Measurements from ENCODE around the gene FEZ2. TPM values are rescaled to one million over a fixed set of nuclear protein-coding genes. Genes with fewer than 3 reads are reported as not detected.

FEZ2 gene
- total RNA-seq, 2 experiments from 2014 or later = 10.3 to 11.8 TPM

DNA sequence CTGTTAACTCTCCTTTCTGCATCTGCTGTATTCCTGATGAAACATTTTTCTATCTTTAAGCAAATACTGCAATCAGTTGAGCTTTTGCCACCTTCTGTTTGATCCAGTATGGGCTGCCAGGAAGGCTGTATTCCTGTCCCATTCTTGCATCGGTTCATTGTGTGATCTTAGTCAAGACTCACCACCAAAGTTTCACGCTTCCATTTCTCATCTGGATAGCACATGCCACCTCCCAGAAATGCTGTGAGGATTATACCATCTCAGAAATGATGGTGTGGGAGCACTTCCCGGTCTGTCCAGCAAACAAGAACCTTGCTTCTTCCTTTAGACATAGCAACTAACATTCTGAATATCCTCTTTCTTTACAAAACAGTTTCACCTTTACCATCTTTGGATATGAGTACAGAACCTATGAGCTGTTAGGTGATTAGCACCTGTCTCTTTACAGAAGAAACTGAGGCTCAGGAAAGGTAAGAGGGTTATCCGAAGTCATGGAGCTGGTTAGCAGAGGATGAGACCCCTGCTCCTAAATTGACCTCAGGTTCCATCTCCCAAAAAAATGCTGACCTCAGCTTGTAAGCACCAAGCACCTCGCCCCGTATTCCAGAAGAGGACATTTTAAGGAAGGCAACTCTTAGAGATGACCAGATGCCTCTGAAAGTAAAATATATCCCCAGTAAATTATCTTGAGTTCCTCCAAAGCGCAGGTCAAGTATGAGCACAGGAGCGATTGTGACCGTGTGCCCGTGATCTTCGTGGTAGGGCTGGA lies 56.8 kb downstream of the FEZ2 start:
- Mint-ChIP-seq H3K27me3 (no peaks in the 10 kb centered on the region), H3K4me1 (ENCODE audit: low read depth) (no peaks in the 10 kb centered on the region), H3K27ac (no peak overlapping the region), H3K9me3 (no peaks in the 10 kb centered on the region), H3K4me3 (no peak overlapping the region), H3K36me3 (ENCODE audit: low read depth) (peaks cover 14% of the 10 kb centered on the region)
- POLR2A ChIA-PET = no interaction called here
- TF ChIP-seq, protein P1, sequence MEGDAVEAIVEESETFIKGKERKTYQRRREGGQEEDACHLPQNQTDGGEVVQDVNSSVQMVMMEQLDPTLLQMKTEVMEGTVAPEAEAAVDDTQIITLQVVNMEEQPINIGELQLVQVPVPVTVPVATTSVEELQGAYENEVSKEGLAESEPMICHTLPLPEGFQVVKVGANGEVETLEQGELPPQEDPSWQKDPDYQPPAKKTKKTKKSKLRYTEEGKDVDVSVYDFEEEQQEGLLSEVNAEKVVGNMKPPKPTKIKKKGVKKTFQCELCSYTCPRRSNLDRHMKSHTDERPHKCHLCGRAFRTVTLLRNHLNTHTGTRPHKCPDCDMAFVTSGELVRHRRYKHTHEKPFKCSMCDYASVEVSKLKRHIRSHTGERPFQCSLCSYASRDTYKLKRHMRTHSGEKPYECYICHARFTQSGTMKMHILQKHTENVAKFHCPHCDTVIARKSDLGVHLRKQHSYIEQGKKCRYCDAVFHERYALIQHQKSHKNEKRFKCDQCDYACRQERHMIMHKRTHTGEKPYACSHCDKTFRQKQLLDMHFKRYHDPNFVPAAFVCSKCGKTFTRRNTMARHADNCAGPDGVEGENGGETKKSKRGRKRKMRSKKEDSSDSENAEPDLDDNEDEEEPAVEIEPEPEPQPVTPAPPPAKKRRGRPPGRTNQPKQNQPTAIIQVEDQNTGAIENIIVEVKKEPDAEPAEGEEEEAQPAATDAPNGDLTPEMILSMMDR (IDR thresholded peaks at IDR 0.05) = no peak
- CTCF ChIA-PET = interaction anchor here (2.1 kb wide), 1 partner anchor 15 kb away, joined by 8 read pairs; no protein-coding TSS in a partner anchor
- intact Hi-C loops (cut with micrococcal nuclease) = no loop called here
- no peak for ATAC-seq
- DNase-seq = no peak

DNA sequence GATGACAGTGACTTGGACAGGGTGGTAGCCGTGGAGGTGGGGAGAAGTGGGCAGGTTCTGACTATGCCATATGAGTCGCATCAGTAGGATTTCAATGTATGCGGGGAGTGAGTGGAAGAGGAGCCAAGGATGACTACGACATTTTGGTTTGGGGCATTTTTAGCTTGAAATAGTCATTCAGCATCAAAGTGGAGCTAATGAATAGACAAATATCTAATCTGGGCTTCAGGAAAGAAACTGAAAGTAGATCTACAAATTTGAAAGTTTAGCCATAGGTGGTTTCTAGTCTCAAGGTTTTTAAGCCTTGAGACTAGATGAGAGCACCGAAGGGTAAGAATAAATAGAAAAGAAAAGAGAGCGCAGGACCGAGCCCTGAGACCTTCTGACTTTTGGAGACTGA lies 58.3 kb downstream of the FEZ2 start:
- TF ChIP-seq, protein P1 (IDR thresholded peaks at IDR 0.05) = no peak
- ChIA-PET POLR2A (no interaction called here), CTCF (no interaction called here)
- DNase-seq = no peak
- intact Hi-C loops (cut with micrococcal nuclease) = no loop called here
- H3K9me3 Mint-ChIP-seq = no peaks in the 10 kb centered on the region
- H3K27me3 Mint-ChIP-seq = no peaks in the 10 kb centered on the region
- no peak for ATAC-seq
- H3K4me3 Mint-ChIP-seq = no peak overlapping the region
- H3K4me1 Mint-ChIP-seq (ENCODE audit: low read depth) = no peaks in the 10 kb centered on the region
- peaks cover 13% of the 10 kb centered on the region for H3K36me3 Mint-ChIP-seq (ENCODE audit: low read depth)
- no peak overlapping the region for H3K27ac Mint-ChIP-seq

DNA sequence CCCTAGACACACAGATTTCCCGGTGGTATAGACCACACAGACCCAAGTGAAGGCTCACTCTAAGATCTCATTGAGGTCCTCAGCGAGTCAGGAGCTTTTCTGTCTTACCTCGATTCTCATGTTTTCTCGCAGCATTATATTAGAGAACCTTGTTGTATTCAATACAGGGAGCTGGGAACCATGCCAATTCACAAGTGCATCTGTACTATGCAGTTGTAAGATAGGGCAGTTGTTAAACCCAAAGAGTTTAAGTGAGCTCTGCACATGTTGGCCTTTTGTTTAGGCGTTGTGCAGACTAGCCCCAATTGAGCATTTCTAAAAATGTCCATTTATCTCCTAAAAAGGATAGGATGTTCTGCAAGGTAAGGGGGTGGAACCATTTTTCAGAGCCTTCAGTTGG lies 59.6 kb downstream of the FEZ2 start:
- H3K36me3 Mint-ChIP-seq (ENCODE audit: low read depth) = peaks cover 13% of the 10 kb centered on the region
- H3K4me3 Mint-ChIP-seq = no peak overlapping the region
- intact Hi-C loops (cut with micrococcal nuclease) = no loop called here
- H3K27me3 Mint-ChIP-seq = no peaks in the 10 kb centered on the region
- no peak overlapping the region for H3K27ac Mint-ChIP-seq
- TF ChIP-seq, protein P1 (IDR thresholded peaks at IDR 0.05) = no peak
- no peak for ATAC-seq
- H3K9me3 Mint-ChIP-seq = no peaks in the 10 kb centered on the region
- CTCF ChIA-PET = no interaction called here
- H3K4me1 Mint-ChIP-seq (ENCODE audit: low read depth) = no peaks in the 10 kb centered on the region
- no peak for DNase-seq
- POLR2A ChIA-PET = no interaction called here

DNA sequence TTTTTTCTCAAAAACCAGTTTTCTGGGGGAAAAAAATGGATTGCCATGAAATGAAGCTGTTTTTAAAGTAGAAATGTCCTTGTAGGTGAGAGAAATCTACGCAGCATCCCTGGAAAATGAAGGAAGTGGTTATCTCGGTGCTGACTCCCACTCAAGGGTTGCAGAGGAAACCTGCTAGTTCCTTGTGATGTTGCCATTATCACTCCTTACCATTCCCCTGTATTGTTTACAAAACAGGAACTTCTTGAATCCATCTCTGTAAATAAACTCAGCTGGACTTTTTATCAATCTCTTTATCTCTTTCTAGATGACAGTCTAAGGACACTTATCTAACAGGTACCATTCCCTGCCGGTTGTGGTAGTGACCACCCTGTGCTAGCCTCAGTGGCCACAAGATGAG lies 61.2 kb downstream of the FEZ2 start:
- DNase-seq (no peak), ATAC-seq (no peak)
- CTCF ChIA-PET = interaction anchor here (0.7 kb wide), 1 partner anchor 9 kb away, joined by 3 read pairs; no protein-coding TSS in a partner anchor
- TF ChIP-seq, protein P1 (IDR thresholded peaks at IDR 0.05) = no peak
- no peaks in the 10 kb centered on the region for H3K9me3 Mint-ChIP-seq
- intact Hi-C loops (cut with micrococcal nuclease) = no loop called here
- no peaks in the 10 kb centered on the region for H3K27me3 Mint-ChIP-seq
- POLR2A ChIA-PET = no interaction called here
- no peak overlapping the region for H3K4me3 Mint-ChIP-seq
- no peaks in the 10 kb centered on the region for H3K4me1 Mint-ChIP-seq (ENCODE audit: low read depth)
- no peak overlapping the region for H3K27ac Mint-ChIP-seq
- peaks cover 10% of the 10 kb centered on the region for H3K36me3 Mint-ChIP-seq (ENCODE audit: low read depth)

DNA sequence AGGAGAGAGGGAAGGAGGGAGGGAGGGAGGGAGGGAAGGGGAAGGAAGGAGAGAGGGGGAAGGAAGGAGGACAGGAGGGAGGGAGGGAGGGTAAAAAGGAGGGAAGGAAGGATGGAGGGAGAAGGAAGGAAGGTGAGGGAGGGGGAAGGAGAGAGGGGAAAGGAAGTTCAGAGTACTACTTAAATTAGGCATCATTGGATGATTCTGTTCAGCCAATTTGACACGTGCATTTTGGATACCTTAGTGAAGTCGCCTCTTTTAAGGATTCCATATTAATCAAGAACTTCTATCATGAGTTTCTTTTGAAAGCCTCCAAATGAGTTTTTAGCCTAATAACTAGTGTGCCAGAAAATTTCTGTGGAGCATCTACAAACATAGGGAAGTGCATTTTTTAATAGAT lies 62.9 kb downstream of the FEZ2 start:
- Mint-ChIP-seq H3K9me3 (no peaks in the 10 kb centered on the region), H3K4me1 (ENCODE audit: low read depth) (no peaks in the 10 kb centered on the region), H3K27ac (no peak overlapping the region), H3K4me3 (no peak overlapping the region), H3K27me3 (no peaks in the 10 kb centered on the region), H3K36me3 (ENCODE audit: low read depth) (peaks cover 10% of the 10 kb centered on the region)
- ATAC-seq (no peak), DNase-seq (no peak)
- ChIA-PET POLR2A (no interaction called here), CTCF (no interaction called here)
- intact Hi-C loops (cut with micrococcal nuclease) = no loop called here
- TF ChIP-seq, protein P1 (IDR thresholded peaks at IDR 0.05) = no peak
